Coronary artery (tissue), 2 donors: ENCODE measurements around the gene ANKRD33.
A peak's percentile ranks its signal among the peaks of the same experiment; 100 is the strongest.

Experiments
- DNase-seq: peaks from one replicate; pipeline ENCODE4 v3.0.0-alpha.2; 2017; ENCODE audit warnings: low spot score
- H3K27ac ChIP-seq, 2 donors: fragments of 200-600 bp; sonication (generic); one replicate each; pipeline ENCODE4 v1.5.1; 2016 to 2019
- H3K4me3 ChIP-seq: fragments of 200-600 bp; sonication (generic); 2 replicates; pipeline ENCODE4 v1.5.1; 2016; ENCODE audit warnings: mild to moderate bottlenecking, moderate library complexity
- TF ChIP-seq, protein P1 (sequence below): fragments of 200-600 bp; sonication (generic); IDR thresholded peaks from one replicate; pipeline ENCODE4 v1.5.1; 2019; ENCODE audit warnings: antibody characterized with exemption

Gene ANKRD33

DNA sequence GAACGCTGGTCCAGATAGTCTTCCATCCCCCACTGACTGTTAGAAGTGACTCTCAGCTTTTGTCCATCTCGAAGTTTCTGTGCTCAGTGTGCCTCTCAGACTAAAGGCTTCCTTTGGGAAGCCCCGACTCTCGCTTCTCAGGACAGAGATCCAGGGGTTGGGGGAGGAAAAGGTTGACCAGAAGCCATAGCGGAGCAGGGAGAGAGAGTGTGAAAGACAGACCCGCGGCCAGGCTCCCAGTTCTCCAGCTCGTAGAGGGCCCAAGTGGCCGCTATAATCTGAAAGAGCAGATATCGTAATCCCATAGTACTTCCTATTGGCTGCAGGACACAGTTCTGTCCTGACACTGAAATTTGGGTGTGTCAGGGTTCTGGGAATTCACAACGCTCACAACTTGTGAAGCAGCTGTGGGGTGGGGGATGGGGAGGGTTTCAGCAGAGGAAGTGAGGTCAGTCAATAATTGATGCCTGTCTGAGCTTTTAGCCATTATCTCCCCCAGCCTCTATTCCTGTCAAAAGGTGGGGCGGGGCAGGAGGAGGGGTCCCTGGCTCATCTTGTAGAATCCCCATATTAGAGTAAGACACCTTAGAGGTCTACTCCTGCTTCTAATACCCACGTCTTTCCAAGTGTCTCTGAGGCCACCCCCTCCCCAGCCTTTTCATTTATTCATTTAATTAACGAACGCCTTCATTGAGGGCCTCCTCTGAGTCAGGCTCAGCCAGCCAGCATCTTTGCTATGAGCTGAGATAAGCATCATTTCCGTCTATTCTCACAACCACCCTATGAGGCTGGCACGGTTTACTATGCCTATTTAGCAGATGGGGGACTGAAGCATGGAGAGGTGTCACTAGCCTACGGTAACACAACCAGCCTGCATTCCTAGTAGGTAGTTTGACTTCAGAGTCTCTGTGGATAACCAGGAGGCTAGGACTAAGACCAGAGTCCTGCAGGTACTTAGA, 17.8 kb downstream of the ANKRD33 start:
- Histone ChIP-seq H3K27ac (peak overlapping the region; percentile 58 to 90), H3K4me3 (peak overlapping the region; percentile 81)
- peak; percentile 76 for DNase-seq
- TF ChIP-seq, protein P1, sequence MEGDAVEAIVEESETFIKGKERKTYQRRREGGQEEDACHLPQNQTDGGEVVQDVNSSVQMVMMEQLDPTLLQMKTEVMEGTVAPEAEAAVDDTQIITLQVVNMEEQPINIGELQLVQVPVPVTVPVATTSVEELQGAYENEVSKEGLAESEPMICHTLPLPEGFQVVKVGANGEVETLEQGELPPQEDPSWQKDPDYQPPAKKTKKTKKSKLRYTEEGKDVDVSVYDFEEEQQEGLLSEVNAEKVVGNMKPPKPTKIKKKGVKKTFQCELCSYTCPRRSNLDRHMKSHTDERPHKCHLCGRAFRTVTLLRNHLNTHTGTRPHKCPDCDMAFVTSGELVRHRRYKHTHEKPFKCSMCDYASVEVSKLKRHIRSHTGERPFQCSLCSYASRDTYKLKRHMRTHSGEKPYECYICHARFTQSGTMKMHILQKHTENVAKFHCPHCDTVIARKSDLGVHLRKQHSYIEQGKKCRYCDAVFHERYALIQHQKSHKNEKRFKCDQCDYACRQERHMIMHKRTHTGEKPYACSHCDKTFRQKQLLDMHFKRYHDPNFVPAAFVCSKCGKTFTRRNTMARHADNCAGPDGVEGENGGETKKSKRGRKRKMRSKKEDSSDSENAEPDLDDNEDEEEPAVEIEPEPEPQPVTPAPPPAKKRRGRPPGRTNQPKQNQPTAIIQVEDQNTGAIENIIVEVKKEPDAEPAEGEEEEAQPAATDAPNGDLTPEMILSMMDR: no peak

DNA sequence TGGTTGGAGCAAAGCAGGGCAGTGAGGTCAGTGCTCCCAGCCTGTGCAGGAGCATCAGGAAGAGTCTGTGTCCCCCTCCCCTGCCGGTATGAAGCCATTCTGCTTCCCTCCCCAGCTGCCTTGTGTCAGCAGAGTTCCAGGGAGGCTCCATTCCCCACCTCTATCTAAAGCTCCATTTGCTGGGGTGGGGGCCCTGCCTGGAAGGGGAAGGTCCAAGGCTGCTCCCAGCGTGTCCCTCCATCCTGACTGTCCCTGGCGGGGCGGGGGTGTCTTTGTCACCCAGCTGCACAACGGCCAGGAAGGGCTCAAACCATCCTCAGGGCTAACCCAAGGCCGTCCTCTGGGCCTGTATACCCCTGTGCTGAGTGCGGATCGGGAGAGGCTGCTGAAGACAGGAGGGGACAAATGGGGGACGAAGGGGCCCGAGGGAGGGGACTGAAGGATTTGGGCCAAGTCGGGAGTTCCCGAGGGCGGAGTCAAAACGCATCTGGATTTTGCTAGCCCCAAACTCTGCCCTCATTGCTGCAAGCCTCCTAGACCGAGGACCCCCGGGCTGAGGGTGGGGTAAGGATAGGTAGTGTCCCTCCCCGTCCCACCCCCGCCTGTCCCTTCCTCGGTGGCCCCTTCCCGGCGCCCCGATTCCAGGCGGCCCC, 18.7 kb downstream of the ANKRD33 start:
- DNase-seq: peak; percentile 69
- Histone ChIP-seq H3K4me3 (peak overlapping the region; percentile 81), H3K27ac (peak overlapping the region; percentile 58 to 90)
- TF ChIP-seq, protein P1: no peak

DNA sequence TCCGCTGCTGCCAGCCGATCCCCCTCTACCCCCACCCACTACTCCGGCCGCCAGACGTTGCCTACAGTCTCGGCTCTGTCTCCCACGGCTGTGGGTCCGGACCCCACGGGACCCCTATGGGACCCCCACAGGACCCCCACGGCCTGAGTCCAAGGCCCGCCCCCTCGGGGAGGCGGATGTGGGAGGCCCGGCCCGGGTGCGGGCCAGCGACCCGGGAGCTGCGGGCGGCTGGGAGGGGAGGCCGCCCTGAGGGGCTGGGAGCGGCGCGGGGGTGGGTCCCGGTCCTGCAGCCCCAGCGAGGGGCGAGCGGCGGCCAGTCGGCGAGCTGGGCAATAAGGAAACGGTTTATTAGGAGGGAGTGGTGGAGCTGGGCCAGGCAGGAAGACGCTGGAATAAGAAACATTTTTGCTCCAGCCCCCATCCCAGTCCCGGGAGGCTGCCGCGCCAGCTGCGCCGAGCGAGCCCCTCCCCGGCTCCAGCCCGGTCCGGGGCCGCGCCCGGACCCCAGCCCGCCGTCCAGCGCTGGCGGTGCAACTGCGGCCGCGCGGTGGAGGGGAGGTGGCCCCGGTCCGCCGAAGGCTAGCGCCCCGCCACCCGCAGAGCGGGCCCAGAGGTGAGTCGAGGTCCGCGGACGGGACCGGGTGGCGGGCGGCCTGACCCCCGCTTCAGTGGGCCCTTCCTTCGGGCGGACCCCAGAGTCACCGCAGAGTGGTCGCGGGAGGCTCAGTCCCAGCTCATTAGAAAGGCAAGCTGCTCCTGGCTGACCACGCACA, 19.4 kb downstream of the ANKRD33 start, which contains the start of gene ACVRL1:
ACVRL1 (plus strand) TSS at position 422 of the 773 bp plus-strand sequence. CDS start 4,971 bp downstream, outside the sequence.
- no peak for DNase-seq
- Histone ChIP-seq H3K27ac (peak within 1 kb of the TSS; percentile 58 to 90), H3K4me3 (peak within 1 kb of the TSS; percentile 81)
- TF ChIP-seq, protein P1: no peak

DNA sequence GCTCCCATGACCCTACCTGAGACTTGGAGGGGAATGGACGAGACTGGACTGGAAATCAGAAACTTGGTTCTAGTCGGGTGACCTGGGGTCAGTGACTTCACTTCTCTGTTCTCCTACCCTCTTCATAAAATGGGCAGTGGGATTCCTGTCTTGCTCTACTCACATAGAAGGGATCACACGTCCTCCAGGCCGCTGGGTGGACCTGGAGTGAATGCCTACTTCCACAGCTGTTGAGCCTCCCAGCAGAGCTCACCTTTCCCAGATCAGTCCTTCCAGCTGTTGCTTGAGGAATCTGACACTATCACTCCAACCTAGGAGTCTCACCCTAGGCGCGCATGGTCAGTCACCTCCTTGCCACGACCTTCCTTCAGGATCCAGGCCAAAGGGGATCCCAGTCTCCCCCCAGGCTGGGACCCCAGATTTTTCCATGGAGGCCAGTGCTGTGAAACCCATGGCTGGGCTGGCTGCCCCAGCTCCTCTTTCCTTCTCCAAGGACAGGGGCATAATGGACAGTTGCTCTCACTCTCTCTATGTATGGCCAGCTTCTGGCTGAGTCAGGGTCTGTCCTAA, 20.0 kb downstream of the ANKRD33 start:
- TF ChIP-seq, protein P1: no peak
- no peak for DNase-seq
- Histone ChIP-seq H3K27ac (peak overlapping the region; percentile 58 to 90), H3K4me3 (peak overlapping the region; percentile 81)

DNA sequence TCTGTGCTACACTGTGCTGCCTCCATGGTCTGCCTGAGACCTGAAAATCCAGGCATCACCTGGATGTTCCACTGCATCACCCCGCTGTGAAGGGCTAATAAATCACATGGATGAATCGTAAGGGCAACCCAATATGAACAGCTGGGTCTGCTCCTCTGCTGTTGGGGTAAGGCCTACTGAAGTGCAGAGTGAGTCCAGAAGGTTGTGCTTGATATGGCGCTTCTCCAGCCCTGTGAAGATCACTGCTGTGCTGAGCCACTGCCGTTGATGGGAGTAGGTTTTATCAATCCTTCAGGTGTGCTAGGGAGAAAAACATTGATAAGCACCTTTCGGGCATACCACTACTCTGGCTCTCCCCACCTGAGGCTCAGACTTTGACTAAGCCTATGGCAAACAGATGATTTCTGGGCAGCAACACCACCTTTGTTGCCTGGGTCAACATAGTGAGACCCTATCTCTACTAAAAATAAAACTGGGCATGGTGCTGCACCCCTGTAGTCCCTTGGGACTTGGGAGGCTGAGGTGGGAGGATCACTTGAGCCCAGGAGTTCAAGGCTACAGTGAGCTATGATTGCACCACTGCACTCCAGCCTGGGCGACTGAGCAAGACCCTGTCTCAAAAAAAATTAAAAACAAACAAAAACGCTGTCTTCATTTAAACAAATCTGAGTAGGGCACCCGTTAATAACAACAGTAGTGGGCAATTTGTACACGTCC, 21.1 kb downstream of the ANKRD33 start:
- Histone ChIP-seq H3K27ac (peak overlapping the region in 1 of 2 donors; percentile 90), H3K4me3 (peak overlapping the region; percentile 81)
- DNase-seq: no peak
- TF ChIP-seq, protein P1: no peak

DNA sequence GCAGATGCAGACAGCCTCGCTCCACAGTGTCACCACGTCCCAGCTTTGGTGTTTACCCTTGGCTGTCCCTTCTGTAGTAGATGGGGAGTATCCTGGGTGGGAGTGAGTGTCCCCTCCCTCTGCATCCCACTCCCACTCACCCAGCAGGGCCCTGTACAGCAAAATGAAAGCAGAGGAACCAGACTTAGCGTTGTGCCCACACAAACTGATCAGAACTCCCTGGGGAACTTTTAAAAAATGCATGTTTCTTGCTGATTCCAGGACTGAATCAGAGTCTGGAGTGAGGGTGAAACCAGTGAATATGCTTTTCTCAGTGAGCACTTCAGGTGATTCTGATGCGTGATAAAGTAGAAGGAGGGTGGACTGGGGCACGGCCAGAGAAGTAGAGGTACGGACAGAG, 22.3 kb downstream of the ANKRD33 start:
- Histone ChIP-seq H3K27ac (peak overlapping the region in 1 of 2 donors; percentile 63), H3K4me3 (peak overlapping the region; percentile 81)
- TF ChIP-seq, protein P1: no peak
- no peak for DNase-seq
